Measurements from ENCODE around the gene GBE1.
"Not testable (repeated sequence)": the region's sequence is repeated elsewhere in the genome, so short reads cannot be mapped to it uniquely, and the experiment has no call there.

Gene GBE1

DNA sequence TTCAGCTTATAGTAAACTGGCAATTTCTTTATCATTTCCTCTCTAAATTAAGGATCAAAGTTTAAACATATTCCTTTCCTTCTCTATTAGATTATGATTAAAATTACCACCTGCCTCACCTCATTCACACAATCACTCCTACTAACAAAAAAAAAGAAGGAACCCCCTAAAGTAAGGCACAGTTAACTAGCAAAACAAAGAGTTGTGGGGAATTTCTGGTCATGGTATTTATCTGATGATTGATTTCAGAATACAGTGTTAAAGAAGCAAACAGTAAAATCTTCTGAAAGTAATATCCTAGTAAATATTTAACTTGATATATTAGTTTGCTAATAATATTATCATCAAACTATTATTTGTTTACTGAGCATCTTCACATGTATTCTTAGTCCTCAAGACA, 8.8 kb downstream of the GBE1 start:
- DNase-seq: no peak

DNA sequence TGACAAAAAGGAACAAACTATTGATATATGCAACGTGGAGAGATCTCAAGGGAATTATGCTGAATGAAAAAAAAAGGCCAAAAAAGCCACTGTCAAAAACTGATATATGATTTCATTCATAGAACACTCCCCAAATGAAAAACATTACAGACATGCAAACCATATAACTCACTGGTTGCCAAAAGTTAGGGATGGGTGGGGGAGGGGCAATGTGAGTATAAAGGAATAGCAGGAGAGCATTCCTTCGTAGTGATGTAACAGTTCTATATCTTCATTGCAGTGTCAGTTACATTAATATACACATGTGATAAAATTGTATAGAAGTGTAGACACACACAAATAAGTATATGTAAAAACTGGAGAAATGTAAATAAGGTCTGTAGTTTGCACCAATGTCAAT, 12.2 kb downstream of the GBE1 start:
- no peak for DNase-seq

DNA sequence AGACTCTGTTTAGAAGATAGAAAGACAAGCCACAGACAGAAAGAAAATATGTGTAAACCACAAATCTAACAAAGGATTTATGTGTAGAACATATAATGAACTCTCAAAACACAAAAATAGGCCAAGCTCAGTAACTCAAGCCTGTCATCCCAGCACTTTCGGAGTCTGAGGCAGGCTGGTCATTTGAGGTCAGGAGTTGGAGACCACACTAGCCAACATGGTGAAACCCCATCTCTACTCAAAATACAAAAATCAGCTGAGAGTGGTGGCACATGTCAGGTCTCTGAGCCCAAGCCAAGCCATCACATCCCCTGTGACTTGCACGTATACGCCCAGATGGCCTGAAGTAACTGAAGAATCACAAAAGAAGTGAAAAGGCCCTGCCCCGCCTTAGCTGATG, 14.2 kb downstream of the GBE1 start:
- not testable (repeated sequence) for DNase-seq

DNA sequence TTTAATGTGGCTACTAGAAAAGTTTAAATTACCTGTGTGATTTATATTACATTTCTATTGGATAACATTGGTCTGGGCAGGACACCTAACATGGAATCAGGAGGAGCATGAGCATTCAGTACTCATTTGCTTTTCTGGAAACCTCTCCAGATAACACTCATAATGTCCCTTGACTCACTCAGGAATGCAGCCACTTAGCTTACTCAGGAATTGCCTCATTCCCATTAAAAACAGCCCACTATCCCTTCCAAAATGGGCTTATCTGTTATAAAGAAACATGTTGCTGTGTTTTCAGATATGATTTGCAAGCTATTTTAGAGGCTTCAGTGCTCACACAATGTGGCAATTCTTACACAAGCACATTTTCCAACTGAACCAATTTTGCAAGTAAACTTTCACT, 17.1 kb downstream of the GBE1 start:
- DNase-seq: no peak

DNA sequence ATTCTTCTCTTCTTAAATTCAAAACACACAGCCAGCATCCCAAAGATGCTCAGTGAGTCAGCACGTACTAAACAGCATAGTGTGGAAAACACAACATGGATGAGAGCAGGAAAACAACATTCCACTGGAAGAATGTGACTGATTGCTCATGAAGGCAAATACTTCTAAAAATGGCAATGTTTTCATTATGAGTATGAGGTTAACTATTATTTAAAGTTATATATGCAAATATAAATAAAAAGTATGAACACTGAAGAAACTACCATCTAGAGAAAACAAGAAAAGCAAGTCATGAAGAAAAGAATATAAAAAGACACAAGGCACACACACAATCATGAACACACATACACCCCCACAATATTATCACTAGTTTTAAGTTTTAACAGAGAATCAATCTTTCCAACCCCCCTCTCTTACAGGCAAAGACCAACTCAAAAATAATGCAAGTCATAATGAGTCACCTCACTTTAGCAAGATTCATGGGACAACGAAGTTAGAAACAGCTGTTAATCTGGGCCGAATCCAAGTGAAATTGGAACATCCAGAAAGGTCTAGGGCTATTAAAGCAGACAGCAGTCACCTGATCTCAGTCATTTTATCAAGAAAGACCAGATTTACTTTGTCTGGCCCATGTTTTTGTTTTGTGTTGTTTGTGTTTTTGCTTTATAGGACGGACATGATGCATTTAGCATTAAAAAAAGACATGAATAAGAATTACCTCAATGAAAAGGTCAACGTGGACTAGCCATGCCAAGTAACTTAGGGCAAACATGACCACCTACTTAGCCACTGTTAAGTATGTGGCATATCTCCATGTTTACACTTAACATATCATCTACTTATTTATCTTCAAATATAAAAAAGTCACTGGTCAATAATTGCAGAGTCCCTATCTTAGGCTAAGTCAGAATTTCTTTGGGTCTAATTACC, 18.1 kb downstream of the GBE1 start:
- DNase-seq: no peak

DNA sequence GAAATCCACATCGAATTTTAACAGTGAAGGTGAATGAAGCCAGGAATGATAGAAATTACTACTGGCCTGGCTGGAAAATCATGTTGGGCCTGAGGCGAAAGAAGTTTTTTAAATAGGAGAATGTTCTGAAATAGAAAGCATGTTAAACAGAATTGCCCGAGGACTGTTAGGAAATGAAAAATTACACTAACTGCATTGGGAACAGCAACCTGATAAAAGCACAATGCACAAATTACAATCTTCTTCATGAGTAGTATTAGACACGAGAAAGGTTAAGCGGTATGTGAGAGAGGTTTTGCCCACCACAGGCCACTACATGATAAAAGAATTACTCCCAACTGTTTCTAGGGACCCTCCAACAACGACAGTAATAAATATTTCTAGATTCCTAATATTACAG, 18.9 kb downstream of the GBE1 start:
- no peak for DNase-seq

DNA sequence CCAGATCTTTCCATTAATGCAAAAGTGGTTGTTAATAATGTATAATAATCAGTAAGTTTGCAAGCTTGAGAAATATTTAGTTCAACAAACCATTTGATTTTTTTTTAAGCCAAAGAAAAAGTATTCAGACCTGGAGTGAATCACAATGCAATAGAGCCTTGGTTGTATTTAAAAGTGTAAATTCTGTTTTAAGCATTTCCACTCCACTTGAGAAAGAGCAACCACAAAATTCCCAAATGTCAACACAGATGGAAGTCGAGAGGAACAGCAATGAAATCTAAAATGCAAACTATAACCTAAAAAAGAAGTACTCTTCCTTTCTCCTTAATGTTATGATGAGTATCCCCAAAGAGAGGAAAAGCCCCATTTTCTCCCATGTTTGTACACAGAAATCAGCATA, 20.2 kb downstream of the GBE1 start:
- DNase-seq: no peak

DNA sequence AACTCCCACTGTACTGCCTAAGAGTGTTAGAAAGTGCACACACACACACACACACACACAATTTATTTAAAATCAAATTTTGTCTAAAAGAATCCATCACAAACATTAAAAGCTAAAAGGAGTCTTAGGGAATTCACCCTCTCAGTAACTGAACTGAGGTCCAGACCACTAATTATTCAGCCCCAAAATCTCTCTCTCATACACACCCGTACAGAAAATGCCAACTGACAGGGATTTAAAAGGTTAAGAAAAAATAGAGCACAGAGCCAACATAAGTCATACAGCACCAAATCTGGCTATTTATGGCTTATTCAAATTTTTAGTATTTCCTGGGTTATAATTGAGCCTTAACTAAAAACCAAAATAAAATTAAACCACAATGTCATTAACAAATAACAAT, 20.7 kb downstream of the GBE1 start:
- DNase-seq: no peak

DNA sequence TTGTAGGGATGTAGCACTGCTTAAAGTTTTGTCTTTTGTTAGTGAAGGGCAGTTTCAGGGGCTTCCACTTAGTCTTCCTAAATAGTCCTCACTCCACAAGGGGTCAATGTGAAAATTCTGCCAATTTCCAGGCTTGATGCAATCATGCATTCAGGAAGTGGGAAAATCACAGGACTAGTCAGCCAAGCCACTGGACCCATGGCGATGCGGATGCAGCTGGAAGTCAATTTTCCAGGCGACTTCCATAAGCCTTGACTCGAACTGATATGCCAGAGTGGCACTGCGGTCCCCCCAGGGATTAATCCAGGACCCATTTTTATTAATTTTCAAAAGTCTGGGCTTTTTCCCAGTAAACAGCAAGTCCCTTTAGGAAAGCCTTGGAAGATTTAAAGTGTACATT, 26.1 kb downstream of the GBE1 start:
- DNase-seq: no peak

DNA sequence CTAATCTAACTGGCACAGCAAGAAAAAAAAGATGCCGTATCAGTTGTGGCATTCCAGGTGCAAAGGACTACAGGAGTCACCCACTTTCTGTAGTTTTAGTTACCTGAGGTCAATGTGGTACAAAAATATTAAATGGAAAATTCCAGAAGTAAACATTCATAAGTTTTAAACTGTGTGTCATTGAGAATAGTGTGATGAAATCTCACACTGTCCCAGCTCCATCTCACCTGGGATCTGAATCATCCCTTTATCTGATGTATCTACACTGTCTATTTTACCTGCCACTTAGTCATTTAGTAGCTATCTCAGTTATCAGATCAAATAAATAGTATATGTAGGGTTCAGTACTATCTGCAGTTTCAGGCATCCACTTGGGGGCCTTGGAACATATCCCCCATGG, 26.7 kb downstream of the GBE1 start:
- DNase-seq: no peak

DNA sequence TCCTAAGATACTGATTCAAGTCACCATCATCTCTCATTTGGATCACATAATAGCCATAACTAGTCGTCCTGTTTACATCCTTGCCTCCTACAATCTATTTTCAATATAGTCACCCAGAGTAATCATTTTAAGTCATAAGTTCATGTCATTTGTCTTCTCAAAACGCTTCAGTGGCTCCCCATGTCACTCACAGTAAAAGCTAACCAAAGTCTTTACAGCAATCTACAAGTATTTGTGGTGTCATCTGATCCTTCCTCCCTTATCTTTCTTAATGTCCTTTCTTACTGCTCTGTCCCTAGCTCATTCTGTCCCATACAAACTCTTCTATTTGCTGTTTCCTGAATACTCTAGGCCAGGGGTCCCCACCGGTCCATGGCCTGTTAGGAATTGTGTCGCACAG, 28.8 kb downstream of the GBE1 start:
- no peak for DNase-seq

DNA sequence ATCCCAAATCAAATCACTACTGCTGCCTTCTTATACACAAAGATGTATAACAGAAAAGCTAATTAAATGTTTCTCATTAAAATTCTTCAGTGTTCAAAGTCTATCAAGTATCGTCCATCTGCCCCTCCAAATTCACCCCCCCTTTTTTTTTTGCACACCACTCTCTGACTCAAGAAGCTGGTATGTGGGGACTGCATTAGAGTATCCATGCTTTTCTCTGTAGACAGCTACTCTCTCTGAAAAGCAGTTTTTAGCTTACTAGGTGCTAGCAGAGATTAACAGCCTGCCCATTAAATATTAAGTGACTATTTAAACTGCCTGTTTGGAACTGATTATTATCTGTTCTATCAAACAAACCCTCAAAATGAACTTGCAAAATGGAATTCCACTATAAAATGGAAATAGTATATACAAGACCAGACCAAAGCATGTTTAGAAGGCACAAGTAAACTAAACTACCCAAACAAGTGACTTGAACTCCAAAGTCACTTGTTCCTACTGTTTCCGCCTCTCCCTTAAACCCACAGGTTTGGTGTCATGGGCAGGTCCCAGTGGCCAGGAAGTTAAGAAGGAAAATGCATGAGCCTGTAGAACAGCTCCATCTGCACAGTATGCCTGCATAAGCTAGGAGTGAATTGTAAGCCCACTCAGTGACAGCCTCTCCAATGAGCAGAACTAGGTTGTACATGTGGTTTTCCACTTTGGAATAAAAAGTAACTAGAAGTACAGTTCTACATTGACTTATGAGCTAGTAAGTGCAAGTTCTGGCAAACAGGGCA, 32.5 kb downstream of the GBE1 start:
- no peak for DNase-seq

DNA sequence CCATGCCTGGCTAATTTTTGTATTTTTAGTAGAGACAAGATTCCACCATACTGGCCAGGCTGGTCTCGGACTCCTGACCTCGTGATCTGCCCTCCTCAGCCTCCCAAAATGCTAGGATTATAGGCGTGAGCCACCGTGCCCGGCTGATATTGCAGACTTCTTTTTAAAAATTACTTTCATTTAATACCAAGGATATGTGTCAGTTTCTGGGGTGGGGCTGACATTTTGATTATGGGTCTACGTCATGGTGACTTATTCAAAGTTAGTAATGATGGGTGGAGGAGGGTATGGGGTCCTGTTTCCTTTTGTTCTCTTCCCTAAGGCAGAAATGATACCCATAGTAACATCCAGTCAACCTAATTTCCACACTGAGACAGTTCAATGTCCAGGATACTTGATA, 34.7 kb downstream of the GBE1 start:
- no peak for DNase-seq

DNA sequence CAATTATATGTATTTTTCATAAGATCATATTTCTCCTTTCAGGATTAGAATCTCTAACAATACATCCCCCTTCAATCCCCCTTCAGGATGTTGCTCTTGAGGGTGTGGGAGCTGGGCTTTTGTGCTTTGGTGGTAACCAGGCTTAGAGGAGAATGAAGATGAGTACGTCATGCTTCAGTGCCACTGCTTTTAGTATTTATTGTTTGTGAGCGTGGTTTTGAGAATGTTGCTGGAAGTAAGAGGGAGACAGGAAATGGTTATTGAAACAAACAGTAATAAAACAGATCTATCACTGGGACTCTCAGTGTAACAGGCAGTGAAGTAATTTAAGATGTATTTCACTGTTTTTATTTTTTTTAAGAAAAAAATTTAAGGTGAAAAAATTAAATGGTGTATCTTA, 35.3 kb downstream of the GBE1 start:
- no peak for DNase-seq

DNA sequence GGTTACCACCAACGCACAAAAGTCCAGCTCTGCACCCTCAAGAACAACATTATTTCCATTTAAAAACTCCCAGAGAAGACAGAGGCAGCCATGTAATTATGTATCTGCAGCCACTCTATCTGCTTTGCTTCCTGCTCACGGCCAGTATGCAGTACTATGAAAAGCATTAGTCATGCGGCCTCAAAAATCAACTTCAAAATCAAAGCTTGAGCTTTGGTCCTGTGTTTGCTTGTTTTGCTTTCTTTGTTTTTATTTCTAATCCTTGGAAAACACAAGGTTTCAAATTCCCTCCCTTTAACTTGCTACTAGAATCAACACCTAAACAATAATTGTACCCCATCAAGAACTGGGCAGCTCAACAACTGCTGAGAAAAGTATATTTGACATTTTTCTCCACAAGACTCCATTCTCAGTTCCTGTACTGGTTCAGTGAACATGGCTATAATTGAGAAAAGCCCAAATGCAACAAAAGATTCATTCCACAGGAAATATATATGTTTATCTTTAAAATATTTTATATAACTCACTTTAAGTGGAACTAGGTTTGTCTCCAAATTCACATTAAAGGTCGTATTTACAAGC, 37.6 kb downstream of the GBE1 start:
- no peak for DNase-seq

DNA sequence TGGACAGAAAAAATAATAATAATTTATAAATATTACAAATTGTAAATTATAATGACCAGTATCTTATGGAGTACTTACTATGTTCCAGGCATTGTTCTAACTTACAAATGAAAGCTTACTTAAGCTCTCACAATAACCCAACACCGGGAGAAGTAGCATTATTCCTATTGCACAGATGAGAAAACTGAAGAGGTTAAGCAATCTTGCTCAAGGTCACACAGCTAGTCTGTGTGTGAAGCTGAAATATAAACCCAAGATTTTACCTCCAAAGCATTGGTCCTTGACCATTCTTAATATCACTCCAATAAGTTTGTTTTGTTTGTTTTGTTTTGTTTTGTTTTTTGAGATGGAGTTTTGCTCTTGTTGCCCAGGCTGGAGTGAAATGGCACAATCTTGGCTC, 43.1 kb downstream of the GBE1 start:
- DNase-seq: no peak

DNA sequence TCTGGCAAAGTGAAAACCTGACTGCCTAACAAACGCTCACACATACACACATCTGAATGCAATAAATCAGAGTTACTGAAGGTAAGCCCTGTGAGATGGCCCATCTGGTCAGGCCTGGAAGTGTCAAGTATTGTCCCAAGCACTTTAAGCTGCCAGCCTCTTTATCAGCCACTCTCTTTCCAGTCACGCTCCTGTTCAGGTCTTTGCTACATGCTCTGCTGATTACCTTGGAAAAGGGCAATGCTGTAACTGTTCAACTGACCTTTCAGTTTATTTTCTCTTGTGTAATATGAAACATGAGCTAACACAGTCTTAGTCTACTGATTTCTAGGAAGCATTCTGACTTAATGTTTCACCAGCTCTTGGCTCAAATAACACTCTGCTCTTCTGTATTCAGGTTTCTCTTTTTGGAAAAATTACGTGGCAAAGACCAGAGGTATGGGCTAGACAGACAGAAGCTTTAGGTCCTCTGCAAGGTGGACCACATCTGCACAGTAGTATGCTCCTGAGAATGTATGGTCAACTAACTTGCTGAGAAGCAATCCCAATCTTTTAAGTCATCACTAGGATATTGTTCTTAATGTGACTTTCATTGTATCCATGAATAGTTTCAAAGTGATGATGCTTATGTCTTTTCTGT, 44.5 kb downstream of the GBE1 start:
- DNase-seq: no peak

DNA sequence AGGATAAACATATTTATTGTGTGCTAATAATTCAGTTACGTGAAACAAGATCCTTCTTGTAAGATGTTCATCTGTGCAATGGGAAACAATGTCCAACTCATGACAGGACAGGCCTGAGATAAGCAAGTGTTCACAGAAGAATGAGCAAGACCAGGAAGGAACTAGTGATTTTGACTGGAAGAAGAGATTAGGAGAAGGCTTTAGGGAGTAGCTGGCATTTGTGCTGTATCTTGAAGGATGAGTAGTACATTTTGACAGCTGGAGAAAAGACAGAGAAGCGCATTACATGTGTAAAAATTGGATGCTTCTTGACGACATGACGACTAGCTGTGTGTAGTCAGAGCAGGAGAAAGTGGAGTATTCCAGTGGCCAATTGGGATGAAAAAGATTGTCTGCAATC, 48.4 kb downstream of the GBE1 start:
- DNase-seq: no peak

DNA sequence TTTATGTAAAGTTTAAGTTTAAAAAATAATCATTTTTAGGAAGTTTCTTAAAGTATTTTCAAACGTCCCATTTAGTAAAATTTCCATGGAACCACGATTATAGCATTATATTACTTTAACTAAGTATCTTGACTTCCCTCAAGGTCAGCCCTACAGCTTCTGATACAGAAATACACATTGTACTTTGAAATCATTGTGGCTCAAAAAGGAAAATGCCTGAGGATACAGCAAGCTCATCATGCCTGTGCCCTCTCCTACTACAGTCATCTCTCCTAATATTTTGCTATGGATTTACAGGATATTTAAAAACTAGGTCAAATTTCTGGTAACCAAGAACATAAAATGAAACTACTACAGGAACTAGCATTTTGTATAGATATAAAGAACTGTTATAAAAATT, 51.8 kb downstream of the GBE1 start:
- DNase-seq: no peak

DNA sequence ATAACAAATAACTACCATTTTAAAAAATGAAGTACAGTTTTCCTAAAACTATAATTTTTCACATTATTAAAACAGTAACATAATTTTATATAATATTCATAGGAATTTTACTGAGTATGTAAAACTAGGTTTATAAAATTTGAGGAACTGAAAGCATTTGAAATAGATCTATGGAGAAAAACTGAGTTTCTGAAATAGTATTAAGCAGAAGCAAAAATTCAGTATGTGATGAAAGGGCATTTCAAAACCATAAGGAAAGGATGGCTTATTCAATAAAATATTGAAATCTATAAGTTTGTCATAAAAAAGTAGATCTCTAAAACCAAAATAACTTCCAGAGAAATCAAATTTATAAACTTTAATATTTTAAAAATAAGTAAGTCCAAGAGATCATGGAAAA, 53.4 kb downstream of the GBE1 start:
- no peak for DNase-seq

DNA sequence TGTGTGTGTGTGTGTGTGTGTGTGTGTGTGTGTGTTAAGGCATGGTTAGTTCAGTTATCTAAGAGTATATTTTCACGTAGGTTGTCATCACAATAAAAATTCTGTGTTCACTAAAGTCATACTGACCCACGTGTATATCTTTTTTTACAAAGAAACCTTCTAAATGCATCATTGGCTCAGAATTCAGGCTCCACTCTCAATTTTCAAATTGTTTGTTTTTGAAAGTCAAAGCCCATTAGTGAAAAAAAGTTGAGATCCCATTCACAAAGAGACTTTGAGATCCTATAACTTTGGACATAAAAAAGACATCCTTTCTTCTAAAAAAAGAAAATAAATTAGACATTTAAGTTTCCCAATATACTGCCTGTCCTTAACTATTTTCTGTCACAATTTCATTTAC, 59.3 kb downstream of the GBE1 start:
- DNase-seq: no peak

DNA sequence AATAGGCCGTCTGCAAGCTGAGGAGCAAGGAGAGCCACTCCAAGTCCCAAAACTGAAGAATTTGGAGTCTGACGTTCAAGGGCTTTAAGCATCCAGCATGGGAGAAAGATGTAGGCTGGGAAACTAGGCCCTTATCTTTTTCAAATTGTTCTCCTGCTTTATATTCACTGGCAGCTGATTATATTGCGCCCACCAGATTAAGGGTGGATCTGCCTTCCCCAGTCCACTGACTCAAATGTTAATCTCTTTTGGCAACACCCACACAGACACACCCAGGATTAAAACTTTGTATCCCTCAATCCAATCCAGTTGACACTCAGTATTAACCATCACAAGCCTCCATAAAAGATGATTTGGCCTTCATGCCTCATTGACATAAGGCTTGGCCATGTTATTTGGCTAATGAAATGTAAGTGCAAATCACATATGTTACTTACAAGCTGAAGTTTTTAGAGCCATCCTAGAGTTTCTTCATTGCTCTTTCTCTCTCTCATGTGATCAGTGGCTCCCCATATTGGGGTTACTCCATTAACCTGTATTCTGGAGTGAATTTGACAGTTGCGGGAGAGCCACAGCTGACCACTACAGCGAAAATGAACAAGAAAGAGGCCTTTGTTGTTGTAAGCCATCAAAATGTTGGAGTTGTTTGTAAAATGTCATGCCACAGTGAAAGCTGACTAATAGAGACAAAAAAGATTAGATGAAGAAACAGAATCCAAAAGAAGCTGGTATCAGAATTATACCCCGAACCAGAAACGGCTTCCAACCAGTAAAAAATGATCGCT, 61.7 kb downstream of the GBE1 start:
- no peak for DNase-seq

DNA sequence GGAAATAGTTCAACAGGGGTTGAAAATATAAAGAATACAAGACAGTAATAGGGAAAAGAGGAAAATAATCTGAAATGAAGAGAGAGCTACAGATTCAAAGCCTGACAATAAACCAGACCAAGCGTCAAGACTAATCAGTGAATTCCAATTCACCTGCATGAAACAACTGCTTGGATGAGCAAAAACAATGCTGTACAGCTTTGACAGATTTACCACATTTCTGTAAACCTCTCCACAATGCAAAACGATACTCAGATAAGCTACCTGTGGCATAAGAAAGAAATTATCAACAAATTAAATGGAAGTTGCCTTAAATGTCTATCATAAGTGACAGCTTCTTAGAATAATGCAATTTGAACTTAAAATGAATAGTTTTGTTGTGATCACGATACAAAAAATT, 65.4 kb downstream of the GBE1 start:
- no peak for DNase-seq
